ENCODE measurements around the gene RARB. TPM values are rescaled to one million over a fixed set of nuclear protein-coding genes. Genes with fewer than 3 reads are reported as not detected.
A peak's percentile ranks its signal among the peaks of the same experiment; 100 is the strongest.

RARB gene
- total RNA-seq, 1 experiment from 2014 or later: 31.3 TPM

DNA sequence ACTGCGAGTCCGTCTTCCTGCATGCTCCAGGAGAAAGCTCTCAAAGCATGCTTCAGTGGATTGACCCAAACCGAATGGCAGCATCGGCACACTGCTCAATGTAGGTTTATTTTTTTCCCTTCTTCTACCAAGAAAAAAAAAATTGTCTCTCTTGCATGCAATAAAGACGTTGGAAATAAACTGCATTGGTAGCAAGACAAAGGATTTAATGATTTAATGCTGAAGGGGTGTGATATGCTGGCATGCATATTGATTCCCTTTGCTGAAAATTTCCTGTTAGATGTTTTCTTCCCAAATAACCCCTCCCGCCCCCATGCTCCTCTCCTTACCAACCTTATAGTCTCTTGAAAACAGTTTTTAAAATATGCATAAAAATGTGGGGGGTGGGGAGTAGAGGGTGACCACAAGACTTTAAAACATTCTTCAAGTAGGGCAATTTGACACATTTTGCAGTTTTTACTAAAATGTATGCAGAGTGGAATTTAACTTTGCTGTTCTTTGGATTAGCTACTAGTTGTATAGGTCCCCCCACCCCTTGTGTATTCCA lies 799 bp downstream of the RARB start:
- peaks cover 60% of the 10 kb centered on the region for H3K36me3 Mint-ChIP-seq (ENCODE audit: insufficient read depth, unreplicated experiment)
- H3K27me3 Mint-ChIP-seq (ENCODE audit: unreplicated experiment): no peaks in the 10 kb centered on the region
- peak overlapping the region; percentile 85 for H3K4me3 Mint-ChIP-seq (ENCODE audit: low read depth, unreplicated experiment)
- no peak for DNase-seq
- H3K27ac Mint-ChIP-seq (ENCODE audit: unreplicated experiment): peak overlapping the region; percentile 91
- BruUV-seq (replicated peaks): TSS peak; percentile 35
- TF ChIP-seq, protein P1, sequence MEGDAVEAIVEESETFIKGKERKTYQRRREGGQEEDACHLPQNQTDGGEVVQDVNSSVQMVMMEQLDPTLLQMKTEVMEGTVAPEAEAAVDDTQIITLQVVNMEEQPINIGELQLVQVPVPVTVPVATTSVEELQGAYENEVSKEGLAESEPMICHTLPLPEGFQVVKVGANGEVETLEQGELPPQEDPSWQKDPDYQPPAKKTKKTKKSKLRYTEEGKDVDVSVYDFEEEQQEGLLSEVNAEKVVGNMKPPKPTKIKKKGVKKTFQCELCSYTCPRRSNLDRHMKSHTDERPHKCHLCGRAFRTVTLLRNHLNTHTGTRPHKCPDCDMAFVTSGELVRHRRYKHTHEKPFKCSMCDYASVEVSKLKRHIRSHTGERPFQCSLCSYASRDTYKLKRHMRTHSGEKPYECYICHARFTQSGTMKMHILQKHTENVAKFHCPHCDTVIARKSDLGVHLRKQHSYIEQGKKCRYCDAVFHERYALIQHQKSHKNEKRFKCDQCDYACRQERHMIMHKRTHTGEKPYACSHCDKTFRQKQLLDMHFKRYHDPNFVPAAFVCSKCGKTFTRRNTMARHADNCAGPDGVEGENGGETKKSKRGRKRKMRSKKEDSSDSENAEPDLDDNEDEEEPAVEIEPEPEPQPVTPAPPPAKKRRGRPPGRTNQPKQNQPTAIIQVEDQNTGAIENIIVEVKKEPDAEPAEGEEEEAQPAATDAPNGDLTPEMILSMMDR (IDR thresholded peaks at IDR 0.05; ENCODE audit: unreplicated experiment): no peak
- CTCF ChIA-PET: interaction anchor here (0.6 to 2.3 kb wide), 5 partner anchors 17 to 407 kb away, joined by 3 to 8 read pairs (median 5); no protein-coding TSS in a partner anchor
- H3K4me1 Mint-ChIP-seq (ENCODE audit: low read depth, unreplicated experiment): peaks cover 33% of the 10 kb centered on the region
- intact Hi-C loops (cut with micrococcal nuclease; ENCODE audit: unreplicated experiment): loop anchor here (1.0 to 5.0 kb wide), 3 partner anchors 123 to 407 kb away; no protein-coding TSS in a partner anchor
- H3K9me3 Mint-ChIP-seq (ENCODE audit: low read depth, unreplicated experiment): no peaks in the 10 kb centered on the region

DNA sequence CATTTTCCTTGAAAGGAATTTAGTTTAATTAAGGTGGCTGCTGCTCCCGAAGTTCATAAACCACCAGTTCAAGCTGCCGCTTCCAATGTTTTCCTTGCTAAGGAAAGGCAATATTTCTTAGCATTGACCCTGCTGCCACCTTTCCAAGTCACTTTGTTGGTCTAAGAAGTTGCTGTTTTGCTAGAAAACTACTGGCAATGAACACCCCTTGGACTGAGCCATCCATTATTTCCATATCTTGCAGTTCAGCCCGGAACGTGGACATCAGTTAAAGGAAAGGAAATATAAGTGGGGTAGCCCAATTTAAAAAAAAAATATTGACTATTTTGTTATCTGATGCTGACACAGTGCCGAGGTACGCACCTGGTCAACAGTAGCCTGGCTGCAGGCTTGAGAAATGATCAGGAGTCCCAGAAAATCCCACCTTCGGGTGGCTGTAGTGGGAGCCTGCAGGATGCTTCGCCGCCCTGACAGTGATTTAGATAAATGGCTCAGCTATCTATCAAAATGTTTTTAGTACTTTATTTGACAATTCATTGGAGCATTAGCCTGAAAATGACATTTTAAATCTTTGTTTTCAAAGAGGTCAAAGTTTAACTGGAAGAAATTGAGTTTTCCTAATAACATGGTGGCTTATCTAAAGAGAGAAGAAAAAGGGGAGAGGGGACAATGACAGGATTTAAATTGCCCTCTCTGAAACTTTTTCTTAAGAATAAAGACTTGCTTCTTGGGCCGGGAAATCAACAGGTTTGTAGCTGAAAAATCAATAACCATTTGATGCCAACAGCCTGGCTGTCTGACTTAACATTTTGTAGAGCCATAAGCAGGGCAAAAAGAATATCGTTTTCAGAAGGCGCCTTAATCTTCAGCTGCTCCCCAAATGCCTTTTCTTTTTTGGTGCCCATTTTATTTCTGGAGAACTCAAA lies 1.6 kb downstream of the RARB start:
- DNase-seq: peak; percentile 27
- peaks cover 33% of the 10 kb centered on the region for H3K4me1 Mint-ChIP-seq (ENCODE audit: low read depth, unreplicated experiment)
- H3K4me3 Mint-ChIP-seq (ENCODE audit: low read depth, unreplicated experiment): peak overlapping the region; percentile 85
- H3K27ac Mint-ChIP-seq (ENCODE audit: unreplicated experiment): peak overlapping the region; percentile 91
- H3K36me3 Mint-ChIP-seq (ENCODE audit: insufficient read depth, unreplicated experiment): peaks cover 65% of the 10 kb centered on the region
- CTCF ChIA-PET: interaction anchor here (0.6 to 2.3 kb wide), 2 partner anchors 26 to 347 kb away, joined by 5 to 8 read pairs; no protein-coding TSS in a partner anchor
- TF ChIP-seq, protein P1 (IDR thresholded peaks at IDR 0.05; ENCODE audit: unreplicated experiment): no peak
- H3K9me3 Mint-ChIP-seq (ENCODE audit: low read depth, unreplicated experiment): no peaks in the 10 kb centered on the region
- H3K27me3 Mint-ChIP-seq (ENCODE audit: unreplicated experiment): no peaks in the 10 kb centered on the region
- intact Hi-C loops (cut with micrococcal nuclease; ENCODE audit: unreplicated experiment): loop anchor here (1.0 to 5.0 kb wide), 5 partner anchors 165 to 657 kb away; no protein-coding TSS in a partner anchor
- no TSS peak for BruUV-seq (replicated peaks)

DNA sequence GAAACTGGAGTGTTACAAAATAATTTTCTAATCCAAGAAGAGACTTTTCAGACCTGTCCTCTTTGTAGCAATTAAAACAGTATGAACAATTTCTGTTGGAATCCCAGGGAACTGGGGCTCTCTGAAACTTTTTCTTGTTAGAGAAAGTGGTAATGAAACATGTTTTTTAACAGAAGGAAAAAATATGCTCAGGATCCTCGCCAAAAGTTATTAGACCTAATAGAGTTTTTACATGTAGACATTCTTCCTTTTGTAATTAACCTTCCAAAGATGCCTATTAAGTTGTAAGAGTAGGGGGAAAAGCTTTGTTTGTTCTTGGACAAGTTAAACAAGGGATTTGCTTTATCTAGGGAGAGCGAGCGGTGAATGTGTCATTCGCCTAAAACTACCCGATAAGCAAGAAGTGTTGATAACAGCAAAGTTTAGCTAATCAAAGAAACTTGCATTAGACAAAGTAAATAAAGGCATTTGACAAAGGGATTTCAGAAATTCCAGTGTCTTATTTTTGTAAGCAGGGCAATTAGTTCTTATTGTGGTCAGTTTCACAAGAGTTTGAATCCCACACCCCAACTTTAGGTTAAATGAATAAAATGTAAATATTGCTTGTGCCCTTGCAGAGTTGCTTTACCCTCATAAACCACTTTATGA lies 2.3 kb downstream of the RARB start:
- H3K27ac Mint-ChIP-seq (ENCODE audit: unreplicated experiment): peak overlapping the region; percentile 91
- no peaks in the 10 kb centered on the region for H3K9me3 Mint-ChIP-seq (ENCODE audit: low read depth, unreplicated experiment)

More for the DNA sequence above, 2.3 kb downstream of the RARB start:
- Mint-ChIP-seq H3K27me3 (ENCODE audit: unreplicated experiment) (no peaks in the 10 kb centered on the region), H3K36me3 (ENCODE audit: insufficient read depth, unreplicated experiment) (peaks cover 72% of the 10 kb centered on the region), H3K4me1 (ENCODE audit: low read depth, unreplicated experiment) (peaks cover 38% of the 10 kb centered on the region), H3K4me3 (ENCODE audit: low read depth, unreplicated experiment) (peak overlapping the region; percentile 85)
- CTCF ChIA-PET: interaction anchor here (0.6 to 0.7 kb wide), 3 partner anchors 103 to 349 kb away, joined by 3 to 4 read pairs (median 3); no protein-coding TSS in a partner anchor
- intact Hi-C loops (cut with micrococcal nuclease; ENCODE audit: unreplicated experiment): loop anchor here (1.0 to 5.0 kb wide), 3 partner anchors 164 to 658 kb away; no protein-coding TSS in a partner anchor
- BruUV-seq (replicated peaks): no TSS peak
- DNase-seq: no peak
- TF ChIP-seq, protein P1 (IDR thresholded peaks at IDR 0.05; ENCODE audit: unreplicated experiment): no peak
